ENCODE data around the gene SYT9.

DNA sequence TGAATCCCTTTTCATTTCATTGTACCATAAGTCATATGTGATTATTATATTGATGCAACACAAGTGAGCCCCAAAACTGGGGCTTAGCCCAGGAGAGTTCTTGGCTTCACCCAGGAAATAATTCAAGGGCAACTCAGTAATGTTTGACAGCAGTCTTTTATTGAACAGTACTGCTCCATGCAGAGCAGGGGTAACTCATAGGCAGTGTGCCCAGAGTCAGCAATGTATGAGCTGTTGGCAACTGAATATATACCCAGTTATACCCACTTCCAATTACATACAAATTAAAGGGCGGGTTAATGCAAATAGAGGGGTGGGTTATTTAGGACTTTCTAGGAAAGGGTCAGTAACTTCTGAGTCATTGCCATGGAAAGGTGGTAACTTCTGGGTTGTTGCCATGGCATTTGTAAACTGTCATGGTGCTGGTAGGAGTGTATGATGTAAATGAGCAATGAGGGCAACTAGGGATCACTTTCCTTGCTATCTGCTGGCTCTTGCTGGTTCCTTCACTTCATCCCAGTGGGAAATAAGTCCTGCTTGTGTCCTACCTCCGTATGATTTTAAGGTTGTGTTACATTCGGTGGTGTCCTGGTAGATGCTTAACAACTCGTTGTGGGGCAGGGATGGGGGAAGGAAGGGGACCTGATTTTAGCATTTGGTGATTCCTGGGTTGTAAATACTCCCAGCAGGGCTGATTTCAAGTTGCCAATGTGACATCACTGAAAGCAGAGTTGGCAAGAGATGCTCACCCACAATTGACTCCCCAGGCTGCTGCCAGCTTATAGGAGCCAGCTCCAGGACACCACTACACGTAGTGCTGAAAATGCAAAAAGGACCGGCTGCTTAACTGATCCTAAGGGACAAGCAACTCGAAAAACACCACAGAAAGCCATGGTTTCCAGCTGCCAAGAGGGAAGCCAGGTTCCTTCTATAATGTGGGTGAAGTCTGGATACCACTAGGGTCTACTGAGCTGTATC is 70.1 kb downstream of the SYT9 start:
- TF ChIP-seq EP300 (IDR thresholded peaks at IDR 0.05) (no peak), POLR2AphosphoS5 (IDR thresholded peaks at IDR 0.05) (no peak), POLR2A (IDR thresholded peaks at IDR 0.05) (no peak)
- TF ChIP-seq, protein P1, sequence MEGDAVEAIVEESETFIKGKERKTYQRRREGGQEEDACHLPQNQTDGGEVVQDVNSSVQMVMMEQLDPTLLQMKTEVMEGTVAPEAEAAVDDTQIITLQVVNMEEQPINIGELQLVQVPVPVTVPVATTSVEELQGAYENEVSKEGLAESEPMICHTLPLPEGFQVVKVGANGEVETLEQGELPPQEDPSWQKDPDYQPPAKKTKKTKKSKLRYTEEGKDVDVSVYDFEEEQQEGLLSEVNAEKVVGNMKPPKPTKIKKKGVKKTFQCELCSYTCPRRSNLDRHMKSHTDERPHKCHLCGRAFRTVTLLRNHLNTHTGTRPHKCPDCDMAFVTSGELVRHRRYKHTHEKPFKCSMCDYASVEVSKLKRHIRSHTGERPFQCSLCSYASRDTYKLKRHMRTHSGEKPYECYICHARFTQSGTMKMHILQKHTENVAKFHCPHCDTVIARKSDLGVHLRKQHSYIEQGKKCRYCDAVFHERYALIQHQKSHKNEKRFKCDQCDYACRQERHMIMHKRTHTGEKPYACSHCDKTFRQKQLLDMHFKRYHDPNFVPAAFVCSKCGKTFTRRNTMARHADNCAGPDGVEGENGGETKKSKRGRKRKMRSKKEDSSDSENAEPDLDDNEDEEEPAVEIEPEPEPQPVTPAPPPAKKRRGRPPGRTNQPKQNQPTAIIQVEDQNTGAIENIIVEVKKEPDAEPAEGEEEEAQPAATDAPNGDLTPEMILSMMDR (IDR thresholded peaks at IDR 0.05), result no peak

All from stomach (tissue), 4 donors.